ENCODE measurements around the gene SRGAP1. TPM values are rescaled to one million over a fixed set of nuclear protein-coding genes. Genes with fewer than 3 reads are reported as not detected.
"Not testable (repeated sequence)": the region's sequence is repeated elsewhere in the genome, so short reads cannot be mapped to it uniquely, and the experiment has no call there.

The SRGAP1 gene
- total RNA-seq, 1 donor = 26.1 TPM

GRCh38 chr12:64192644-64193444, 348.3 kb downstream of the SRGAP1 start:
- no peak overlapping the region for H2AFZ ChIP-seq (ENCODE audit: low read length)
- no peak overlapping the region for H3K4me2 ChIP-seq (ENCODE audit: insufficient read depth, low read length)
- no peak overlapping the region for H3K27ac ChIP-seq (ENCODE audit: low read depth, low read length)
- H3K9me3 ChIP-seq (ENCODE audit: low read depth, low read length) = no peaks in the 10 kb centered on the region
- DNase-seq (ENCODE audit: insufficient read length, low spot score, missing footprints) = no peak
- peaks cover 23% of the 10 kb centered on the region for H3K4me1 ChIP-seq (ENCODE audit: insufficient read depth, low read length)
- TF ChIP-seq, protein P1, sequence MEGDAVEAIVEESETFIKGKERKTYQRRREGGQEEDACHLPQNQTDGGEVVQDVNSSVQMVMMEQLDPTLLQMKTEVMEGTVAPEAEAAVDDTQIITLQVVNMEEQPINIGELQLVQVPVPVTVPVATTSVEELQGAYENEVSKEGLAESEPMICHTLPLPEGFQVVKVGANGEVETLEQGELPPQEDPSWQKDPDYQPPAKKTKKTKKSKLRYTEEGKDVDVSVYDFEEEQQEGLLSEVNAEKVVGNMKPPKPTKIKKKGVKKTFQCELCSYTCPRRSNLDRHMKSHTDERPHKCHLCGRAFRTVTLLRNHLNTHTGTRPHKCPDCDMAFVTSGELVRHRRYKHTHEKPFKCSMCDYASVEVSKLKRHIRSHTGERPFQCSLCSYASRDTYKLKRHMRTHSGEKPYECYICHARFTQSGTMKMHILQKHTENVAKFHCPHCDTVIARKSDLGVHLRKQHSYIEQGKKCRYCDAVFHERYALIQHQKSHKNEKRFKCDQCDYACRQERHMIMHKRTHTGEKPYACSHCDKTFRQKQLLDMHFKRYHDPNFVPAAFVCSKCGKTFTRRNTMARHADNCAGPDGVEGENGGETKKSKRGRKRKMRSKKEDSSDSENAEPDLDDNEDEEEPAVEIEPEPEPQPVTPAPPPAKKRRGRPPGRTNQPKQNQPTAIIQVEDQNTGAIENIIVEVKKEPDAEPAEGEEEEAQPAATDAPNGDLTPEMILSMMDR (IDR thresholded peaks at IDR 0.05; ENCODE audit: extremely low read depth, low read depth, low read length) = no peak
- no peaks in the 10 kb centered on the region for H3K27me3 ChIP-seq (ENCODE audit: insufficient read depth, low read length)
- H3K4me3 ChIP-seq (ENCODE audit: insufficient read depth, low read length) = no peak overlapping the region
- H3K79me2 ChIP-seq (ENCODE audit: insufficient read depth, low read length) = no peaks in the 10 kb centered on the region
- peaks cover 6% of the 10 kb centered on the region for H3K36me3 ChIP-seq (ENCODE audit: insufficient read depth, low read length)
- H4K20me1 ChIP-seq (ENCODE audit: insufficient read depth, low read length) = no peaks in the 10 kb centered on the region

DNA sequence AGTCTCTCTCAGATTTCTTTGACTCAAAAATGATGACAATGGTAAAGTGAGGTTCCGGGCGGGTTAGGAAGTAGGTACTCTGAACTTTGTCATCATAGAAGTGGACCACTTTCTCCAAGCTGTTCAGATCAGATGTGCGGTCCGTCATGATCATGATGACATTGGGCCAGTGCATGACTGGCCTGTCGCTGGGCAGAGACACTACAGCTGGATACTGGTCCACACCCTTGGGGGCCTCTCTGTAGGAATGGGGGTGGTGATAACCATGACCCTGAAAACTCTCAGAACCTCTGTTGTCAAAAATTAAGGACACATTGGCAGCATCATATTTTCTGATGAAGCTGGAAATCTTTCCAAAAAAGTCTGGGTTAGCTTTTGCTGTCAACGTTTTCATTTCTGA, 349.4 kb downstream of the SRGAP1 start:
- Histone ChIP-seq H3K27ac (ENCODE audit: low read depth, low read length) (peak overlapping the region; percentile 10), H3K79me2 (ENCODE audit: insufficient read depth, low read length) (no peaks in the 10 kb centered on the region), H3K27me3 (ENCODE audit: insufficient read depth, low read length) (no peaks in the 10 kb centered on the region), H3K4me1 (ENCODE audit: insufficient read depth, low read length) (peaks cover 15% of the 10 kb centered on the region), H3K9me3 (ENCODE audit: low read depth, low read length) (no peaks in the 10 kb centered on the region), H3K4me2 (ENCODE audit: insufficient read depth, low read length) (peak overlapping the region; percentile 44), H3K36me3 (ENCODE audit: insufficient read depth, low read length) (peaks cover 6% of the 10 kb centered on the region), H4K20me1 (ENCODE audit: insufficient read depth, low read length) (no peaks in the 10 kb centered on the region), H3K4me3 (ENCODE audit: insufficient read depth, low read length) (no peak overlapping the region), H2AFZ (ENCODE audit: low read length) (peak overlapping the region; percentile 84)
- DNase-seq (ENCODE audit: insufficient read length, low spot score, missing footprints) = no peak
- TF ChIP-seq, protein P1 (IDR thresholded peaks at IDR 0.05; ENCODE audit: extremely low read depth, low read depth, low read length) = no peak

GRCh38 chr12:64194333-64195149, 350.0 kb downstream of the SRGAP1 start:
- H3K27ac ChIP-seq (ENCODE audit: low read depth, low read length) = peak overlapping the region; percentile 28
- H3K36me3 ChIP-seq (ENCODE audit: insufficient read depth, low read length) = peaks cover 6% of the 10 kb centered on the region
- TF ChIP-seq, protein P1 (IDR thresholded peaks at IDR 0.05; ENCODE audit: extremely low read depth, low read depth, low read length) = no peak
- peak; percentile 82 for DNase-seq (ENCODE audit: insufficient read length, low spot score, missing footprints)
- H3K4me3 ChIP-seq (ENCODE audit: insufficient read depth, low read length) = no peak overlapping the region
- no peaks in the 10 kb centered on the region for H3K9me3 ChIP-seq (ENCODE audit: low read depth, low read length)
- no peaks in the 10 kb centered on the region for H3K27me3 ChIP-seq (ENCODE audit: insufficient read depth, low read length)
- H3K79me2 ChIP-seq (ENCODE audit: insufficient read depth, low read length) = no peaks in the 10 kb centered on the region
- peak overlapping the region; percentile 84 for H2AFZ ChIP-seq (ENCODE audit: low read length)
- H3K4me2 ChIP-seq (ENCODE audit: insufficient read depth, low read length) = peak overlapping the region; percentile 44
- H3K4me1 ChIP-seq (ENCODE audit: insufficient read depth, low read length) = peaks cover 15% of the 10 kb centered on the region
- H4K20me1 ChIP-seq (ENCODE audit: insufficient read depth, low read length) = no peaks in the 10 kb centered on the region

DNA sequence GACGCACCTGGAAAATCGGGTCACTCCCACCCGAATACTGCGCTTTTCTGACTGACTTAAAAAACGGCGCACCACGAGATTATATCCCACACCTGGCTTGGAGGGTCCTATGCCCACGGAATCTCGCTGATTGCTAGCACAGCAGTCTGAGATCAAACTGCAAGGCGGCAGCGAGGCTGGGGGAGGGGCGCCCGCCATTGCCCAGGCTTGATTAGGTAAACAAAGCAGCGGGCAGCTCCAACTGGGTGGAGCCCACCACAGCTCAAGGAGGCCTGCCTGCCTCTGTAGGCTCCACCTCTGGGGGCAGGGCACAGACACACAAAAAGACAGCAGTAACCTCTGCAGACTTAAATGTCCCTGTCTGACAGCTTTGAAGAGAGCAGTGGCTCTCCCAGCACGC, 351.3 kb downstream of the SRGAP1 start:
- not testable (repeated sequence) for H4K20me1 ChIP-seq (ENCODE audit: insufficient read depth, low read length); H3K27ac ChIP-seq (ENCODE audit: low read depth, low read length); H3K9me3 ChIP-seq (ENCODE audit: low read depth, low read length); H3K4me2 ChIP-seq (ENCODE audit: insufficient read depth, low read length); DNase-seq (ENCODE audit: insufficient read length, low spot score, missing footprints); H2AFZ ChIP-seq (ENCODE audit: low read length); H3K79me2 ChIP-seq (ENCODE audit: insufficient read depth, low read length); H3K4me3 ChIP-seq (ENCODE audit: insufficient read depth, low read length); H3K36me3 ChIP-seq (ENCODE audit: insufficient read depth, low read length); H3K27me3 ChIP-seq (ENCODE audit: insufficient read depth, low read length)
- H3K4me1 ChIP-seq (ENCODE audit: insufficient read depth, low read length) = peaks cover 15% of the 10 kb centered on the region
